ENCODE results near the gene CEP97.
"Not testable (repeated sequence)": the region's sequence is repeated elsewhere in the genome, so short reads cannot be mapped to it uniquely, and the experiment has no call there.

DNA sequence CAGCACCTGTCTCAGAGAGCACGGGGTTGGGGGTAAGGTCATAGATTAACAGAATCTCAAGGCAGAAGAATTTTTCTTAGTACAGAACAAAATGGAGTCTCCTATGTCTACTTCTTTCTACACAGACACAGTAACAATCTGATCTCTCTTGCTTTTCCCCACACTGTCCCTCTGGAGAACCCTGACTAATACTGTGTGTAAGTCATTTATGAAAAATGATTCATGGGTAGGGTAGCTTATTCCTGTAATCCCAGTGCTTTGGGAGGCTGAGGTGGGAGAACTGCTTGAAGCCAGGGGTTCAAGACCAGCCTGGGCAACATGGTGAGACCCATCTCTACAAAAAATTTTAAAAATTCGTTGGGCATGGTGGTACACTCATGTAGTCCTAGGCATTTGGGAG lies 19.8 kb upstream of the CEP97 start:
- TF ChIP-seq EZH2 (IDR thresholded peaks at IDR 0.05; ENCODE audit: borderline replicate concordance, low read depth, low read length, severe bottlenecking); CTCF (IDR thresholded peaks at IDR 0.05; ENCODE audit: borderline replicate concordance, extremely low read depth, low read length, poor library complexity, severe bottlenecking): not testable (repeated sequence)

Measured in DND-41 (cell line).